Stimulated activated naive CD8-positive, alpha-beta T cell treated with anti-CD3 and anti-CD28 coated beads, Interleukin-15, Interleukin-2, amounts not matched to agents 100 ng/mL and 50 ng/mL, for 24 hours (primary cell): Measurements from ENCODE around the gene DENND2A.
"Not testable (repeated sequence)": the region's sequence is repeated elsewhere in the genome, so short reads cannot be mapped to it uniquely, and the experiment has no call there.

Source experiments
- H3K27ac Mint-ChIP-seq: one replicate; pipeline ENCODE4 v1.8.0; 2021; ENCODE audit warnings: mild to moderate bottlenecking, mixed read lengths
- H3K27me3 Mint-ChIP-seq: one replicate; pipeline ENCODE4 v1.8.0; 2021; ENCODE audit warnings: mixed read lengths
- H3K36me3 Mint-ChIP-seq: one replicate; pipeline ENCODE4 v1.8.0; 2021; ENCODE audit warnings: low read depth, mixed read lengths
- H3K4me1 Mint-ChIP-seq: one replicate; pipeline ENCODE4 v1.8.0; 2021; ENCODE audit warnings: low read depth, mixed read lengths
- H3K4me3 Mint-ChIP-seq: one replicate; pipeline ENCODE4 v1.8.0; 2021; ENCODE audit warnings: mild to moderate bottlenecking, mixed read lengths
- H3K9me3 Mint-ChIP-seq: one replicate; pipeline ENCODE4 v1.8.0; 2021; ENCODE audit warnings: mixed read lengths

Gene DENND2A

DNA sequence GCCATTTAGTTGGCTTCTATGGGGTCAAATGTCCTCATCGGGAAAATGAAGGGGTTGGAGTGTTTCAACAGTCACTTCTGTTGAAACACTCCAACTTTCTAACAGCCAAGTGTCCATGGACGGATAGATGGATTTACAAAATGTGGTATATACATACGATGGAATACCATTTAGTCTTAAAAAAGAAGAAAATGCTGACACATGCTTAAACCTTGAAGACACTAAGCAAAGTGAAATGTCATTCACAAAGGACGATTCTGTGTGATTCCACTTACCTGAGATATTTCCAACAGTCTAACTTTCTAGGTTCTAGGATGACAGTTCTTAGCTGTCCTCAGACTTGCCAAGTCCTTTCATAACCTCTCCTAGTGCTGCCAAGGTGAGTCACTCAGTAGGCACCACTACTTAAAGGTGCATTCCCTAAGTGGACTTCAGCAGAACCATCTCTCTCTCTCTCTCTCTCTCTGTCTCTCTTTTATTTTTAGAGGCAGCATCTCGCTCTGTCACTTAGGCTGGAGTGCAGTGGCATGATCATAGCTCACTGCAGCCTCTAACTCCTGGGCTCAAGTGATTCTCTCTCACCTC lies 69.0 kb downstream of the DENND2A start:
- Mint-ChIP-seq H3K27me3 (peaks cover 13% of the 10 kb centered on the region), H3K27ac (no peak overlapping the region), H3K4me1 (no peaks in the 10 kb centered on the region), H3K4me3 (no peak overlapping the region), H3K36me3 (no peaks in the 10 kb centered on the region), H3K9me3 (no peaks in the 10 kb centered on the region)

DNA sequence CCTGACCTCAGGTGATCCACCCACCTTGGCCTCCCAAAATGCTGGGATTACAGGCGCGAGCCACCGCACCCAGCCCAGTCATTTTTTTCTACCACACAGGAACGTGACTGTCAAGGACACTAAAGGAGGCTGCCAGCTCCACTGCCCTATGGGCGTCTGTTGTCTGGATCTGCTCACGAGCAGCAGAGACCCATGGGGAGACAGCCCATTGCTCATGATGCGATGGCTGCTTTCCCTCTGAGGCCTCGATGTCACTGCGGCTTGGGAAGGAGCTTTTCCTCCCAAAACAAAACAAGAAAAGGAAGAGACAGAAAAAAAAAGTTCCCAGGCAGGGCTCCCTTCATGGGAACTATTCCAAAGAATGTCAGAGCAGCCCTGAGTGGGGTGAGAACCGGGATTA lies 70.5 kb downstream of the DENND2A start:
- Mint-ChIP-seq H3K4me3 (no peak overlapping the region), H3K9me3 (no peaks in the 10 kb centered on the region), H3K4me1 (no peaks in the 10 kb centered on the region), H3K27ac (no peak overlapping the region), H3K36me3 (no peaks in the 10 kb centered on the region), H3K27me3 (peaks cover 10% of the 10 kb centered on the region)

DNA sequence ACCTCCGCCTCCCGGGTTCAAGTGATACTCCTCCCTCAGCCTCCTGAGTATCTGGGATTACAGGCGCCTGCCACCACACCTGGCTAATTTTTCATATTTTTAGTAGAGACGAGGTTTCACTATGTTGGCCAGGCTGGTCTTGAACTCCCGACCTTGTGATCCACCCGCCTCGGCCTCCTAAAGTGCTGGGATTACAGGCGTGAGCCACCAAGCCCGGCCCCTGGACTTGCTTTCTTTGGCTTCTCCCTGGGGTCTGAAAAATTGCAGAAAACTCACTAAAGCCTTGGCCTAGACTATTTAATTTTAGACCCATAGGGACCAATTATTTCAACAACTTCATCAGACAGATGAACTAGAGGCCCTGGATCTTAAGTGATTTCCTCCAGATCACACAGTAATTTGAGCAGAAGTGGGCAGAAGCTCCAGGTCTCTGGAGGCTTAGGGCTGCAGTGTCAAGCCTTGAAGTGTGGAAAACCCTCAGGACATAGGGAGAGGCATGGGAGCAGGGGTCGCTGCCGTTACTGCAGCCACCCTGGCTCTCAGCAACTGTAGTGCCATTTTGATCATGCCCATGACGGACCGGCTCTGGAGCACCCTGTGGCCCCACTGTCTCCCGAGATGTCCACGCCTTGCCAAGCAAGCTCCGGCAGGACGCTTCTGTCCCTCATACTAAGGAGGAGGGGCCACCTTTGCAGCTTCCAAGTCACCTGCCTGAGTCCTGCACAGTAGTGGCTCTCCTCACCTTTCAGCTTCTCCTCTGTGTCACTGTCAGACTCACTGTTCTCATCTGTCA lies 72.4 kb downstream of the DENND2A start:
- no peak overlapping the region for H3K27ac Mint-ChIP-seq
- no peaks in the 10 kb centered on the region for H3K9me3 Mint-ChIP-seq
- H3K27me3 Mint-ChIP-seq, result peaks cover 4% of the 10 kb centered on the region

DNA sequence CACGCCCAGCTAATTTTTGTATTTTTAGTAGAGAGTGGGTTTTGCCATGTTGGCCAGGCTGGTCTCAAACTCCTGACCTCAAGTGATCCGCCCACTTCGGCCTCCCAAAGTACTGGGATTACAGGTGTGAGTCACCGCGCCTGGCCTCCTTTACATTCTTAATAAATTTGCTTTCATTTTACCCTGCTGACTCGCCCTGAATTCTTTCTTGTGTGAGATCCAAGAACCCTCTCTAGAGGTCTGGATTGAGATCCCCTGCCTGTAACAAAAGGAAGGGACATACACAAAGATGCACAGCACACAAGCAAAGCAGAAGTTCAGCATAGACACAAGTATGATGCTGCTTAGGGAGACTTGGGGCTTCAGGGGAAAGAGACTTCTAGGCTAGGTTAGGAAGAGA lies 74.4 kb downstream of the DENND2A start:
- not testable (repeated sequence) for H3K27me3 Mint-ChIP-seq, H3K27ac Mint-ChIP-seq, H3K4me1 Mint-ChIP-seq, H3K9me3 Mint-ChIP-seq, H3K4me3 Mint-ChIP-seq, H3K36me3 Mint-ChIP-seq

More for the DNA sequence above, 72.4 kb downstream of the DENND2A start:
- no peak overlapping the region for H3K4me3 Mint-ChIP-seq
- no peaks in the 10 kb centered on the region for H3K36me3 Mint-ChIP-seq
- H3K4me1 Mint-ChIP-seq, result no peaks in the 10 kb centered on the region

DNA sequence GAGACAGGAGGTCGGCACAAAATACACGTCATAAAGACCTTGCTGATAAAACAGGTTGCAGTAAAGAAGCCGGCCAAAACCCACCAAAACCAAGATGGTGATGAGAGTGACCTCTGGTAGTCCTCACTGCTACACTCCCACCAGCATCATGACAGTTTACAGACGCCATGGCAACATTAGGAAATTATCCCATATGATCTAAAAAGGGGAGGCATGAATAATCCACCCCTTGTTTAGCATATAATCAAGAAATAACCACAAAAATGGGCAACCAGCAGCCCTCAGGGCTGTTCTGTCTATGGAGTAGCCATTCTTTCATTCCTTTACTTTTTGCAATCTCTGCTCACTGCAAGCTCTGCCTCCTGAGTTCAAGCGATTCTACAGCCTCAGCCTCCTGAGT lies 74.9 kb downstream of the DENND2A start:
- H3K4me1 Mint-ChIP-seq, H3K36me3 Mint-ChIP-seq, H3K4me3 Mint-ChIP-seq, H3K27ac Mint-ChIP-seq, H3K27me3 Mint-ChIP-seq, H3K9me3 Mint-ChIP-seq: not testable (repeated sequence)

DNA sequence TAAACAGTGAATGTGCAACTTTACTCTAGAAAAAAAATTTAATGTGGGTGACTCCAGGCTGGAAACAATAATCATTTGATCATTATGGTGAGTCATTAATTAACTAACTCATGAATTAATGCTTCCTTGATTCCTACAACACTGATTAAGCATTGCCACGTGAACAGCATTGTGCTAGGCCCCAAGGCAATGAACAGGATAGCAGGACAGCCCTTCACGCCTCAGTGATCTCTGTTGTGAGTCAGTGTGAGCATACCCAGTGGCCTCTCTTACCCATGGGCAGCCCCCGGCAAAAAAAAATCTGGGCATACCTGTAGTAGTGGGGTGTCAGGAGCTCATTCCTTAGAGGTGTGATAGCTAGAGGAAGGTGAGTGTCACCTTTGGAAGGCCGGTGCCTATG lies 76.0 kb downstream of the DENND2A start:
- no peak overlapping the region for H3K4me3 Mint-ChIP-seq
- H3K9me3 Mint-ChIP-seq, result no peaks in the 10 kb centered on the region
- no peak overlapping the region for H3K27ac Mint-ChIP-seq
- no peaks in the 10 kb centered on the region for H3K4me1 Mint-ChIP-seq
- no peaks in the 10 kb centered on the region for H3K36me3 Mint-ChIP-seq
- H3K27me3 Mint-ChIP-seq, result peaks cover 3% of the 10 kb centered on the region

DNA sequence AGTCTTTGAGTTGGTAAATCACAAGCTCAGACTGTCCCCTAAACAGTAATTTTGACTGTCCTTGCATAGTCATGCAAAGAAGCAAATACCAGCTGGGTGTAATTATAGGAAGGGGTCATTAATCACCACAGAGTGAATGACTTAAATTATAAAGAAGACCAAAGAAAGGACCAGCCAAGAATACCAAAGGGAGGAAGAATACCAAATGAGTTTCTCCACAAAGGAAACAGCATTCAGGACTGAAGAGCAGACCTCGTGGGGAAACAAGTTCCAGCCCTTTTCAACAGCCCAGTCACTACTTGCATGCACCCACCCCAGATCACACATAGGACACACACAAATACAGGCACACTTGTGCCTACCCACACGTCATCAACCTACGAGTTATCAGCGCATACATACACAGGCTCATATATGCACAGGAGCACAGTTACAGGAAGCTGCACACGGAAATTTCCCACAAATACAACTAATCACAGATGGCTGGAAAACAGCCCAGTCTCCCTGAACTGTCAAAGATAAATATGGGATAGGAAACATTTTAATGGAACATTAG lies 77.6 kb downstream of the DENND2A start:
- Mint-ChIP-seq H3K4me3 (no peak overlapping the region), H3K27me3 (peaks cover 3% of the 10 kb centered on the region), H3K4me1 (no peaks in the 10 kb centered on the region), H3K27ac (no peak overlapping the region), H3K9me3 (no peaks in the 10 kb centered on the region), H3K36me3 (no peaks in the 10 kb centered on the region)

DNA sequence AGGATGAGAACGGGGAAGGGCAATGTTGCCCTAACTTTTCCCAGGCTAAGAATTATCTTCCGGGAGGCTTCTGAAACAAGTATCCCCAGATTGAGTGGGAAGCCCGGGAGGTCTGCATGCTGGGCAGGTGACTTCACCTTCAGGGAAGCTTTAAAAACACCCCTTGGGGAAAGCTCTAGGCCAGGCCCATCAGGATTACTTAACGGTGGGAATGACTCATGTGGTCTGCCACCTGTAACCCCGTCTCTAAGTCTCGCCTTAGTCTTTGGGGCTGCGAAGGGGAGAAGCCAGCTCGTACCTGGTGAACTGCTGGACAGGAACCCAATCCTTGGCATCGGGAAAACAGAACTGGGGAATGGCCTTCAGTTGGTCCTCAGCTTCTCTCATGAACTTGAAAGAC lies 81.2 kb downstream of the DENND2A start:
- peaks cover 3% of the 10 kb centered on the region for H3K27me3 Mint-ChIP-seq
- no peaks in the 10 kb centered on the region for H3K4me1 Mint-ChIP-seq
- no peak overlapping the region for H3K4me3 Mint-ChIP-seq
- H3K27ac Mint-ChIP-seq, result no peak overlapping the region
- H3K9me3 Mint-ChIP-seq, result no peaks in the 10 kb centered on the region
- no peaks in the 10 kb centered on the region for H3K36me3 Mint-ChIP-seq

DNA sequence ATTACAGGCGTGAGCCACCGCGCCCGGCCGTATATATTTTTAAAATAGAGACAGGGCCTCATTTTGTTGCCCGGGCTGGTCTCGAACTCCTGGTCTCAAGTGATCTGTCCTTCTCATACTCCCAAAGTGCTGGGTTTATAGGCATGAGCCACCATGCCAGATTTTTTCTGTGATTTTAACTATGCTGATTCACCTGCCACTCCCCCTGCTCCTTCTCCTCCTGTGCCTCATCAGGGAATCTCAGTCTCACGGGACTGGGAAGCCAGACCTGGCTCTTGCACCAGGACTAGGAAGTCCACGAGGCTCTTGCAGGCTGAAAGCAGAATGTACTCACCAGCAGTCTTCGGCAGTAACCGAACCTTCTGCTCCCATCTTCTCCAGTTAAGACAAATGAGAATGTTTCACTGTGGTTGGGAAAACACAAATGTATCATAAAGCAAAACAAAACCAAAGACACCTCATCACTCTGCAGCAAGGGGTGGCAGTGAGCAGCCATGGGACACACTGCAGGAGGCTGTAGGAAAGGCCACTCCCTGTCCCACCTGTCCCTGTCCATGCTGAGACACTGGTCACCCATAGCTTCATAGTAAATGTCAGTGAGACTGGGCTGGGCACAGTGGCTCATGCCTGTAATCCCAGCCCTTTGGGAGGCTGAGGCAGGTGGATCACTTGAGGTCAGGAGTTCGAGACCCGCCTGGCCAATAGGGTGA lies 82.6 kb downstream of the DENND2A start:
- Mint-ChIP-seq H3K27me3 (peaks cover 3% of the 10 kb centered on the region), H3K4me3 (no peak overlapping the region), H3K27ac (no peak overlapping the region), H3K9me3 (no peaks in the 10 kb centered on the region), H3K36me3 (no peaks in the 10 kb centered on the region), H3K4me1 (no peaks in the 10 kb centered on the region)

DNA sequence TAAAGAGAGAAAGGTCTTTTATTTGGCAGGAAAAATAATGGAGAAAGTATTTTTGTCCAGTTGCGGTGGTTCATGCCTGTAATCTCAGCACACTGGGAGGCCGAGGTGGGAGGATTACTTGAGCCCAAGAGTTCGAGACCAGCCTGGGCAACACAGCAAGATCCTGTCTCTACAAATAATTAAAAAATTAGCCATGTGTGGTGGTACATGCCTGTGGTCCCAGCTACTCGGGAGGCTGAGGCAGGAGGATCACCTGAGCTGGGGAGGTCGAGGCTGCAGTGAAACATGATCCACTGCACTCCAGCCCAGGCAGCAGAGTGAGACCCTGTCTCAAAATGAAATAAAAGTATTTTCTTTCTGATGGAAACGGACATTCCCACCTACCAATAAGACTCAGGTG lies 83.5 kb downstream of the DENND2A start:
- no peaks in the 10 kb centered on the region for H3K36me3 Mint-ChIP-seq
- H3K9me3 Mint-ChIP-seq, result no peaks in the 10 kb centered on the region
- H3K27me3 Mint-ChIP-seq, result no peaks in the 10 kb centered on the region
- no peak overlapping the region for H3K4me3 Mint-ChIP-seq
- no peak overlapping the region for H3K27ac Mint-ChIP-seq
- no peaks in the 10 kb centered on the region for H3K4me1 Mint-ChIP-seq

DNA sequence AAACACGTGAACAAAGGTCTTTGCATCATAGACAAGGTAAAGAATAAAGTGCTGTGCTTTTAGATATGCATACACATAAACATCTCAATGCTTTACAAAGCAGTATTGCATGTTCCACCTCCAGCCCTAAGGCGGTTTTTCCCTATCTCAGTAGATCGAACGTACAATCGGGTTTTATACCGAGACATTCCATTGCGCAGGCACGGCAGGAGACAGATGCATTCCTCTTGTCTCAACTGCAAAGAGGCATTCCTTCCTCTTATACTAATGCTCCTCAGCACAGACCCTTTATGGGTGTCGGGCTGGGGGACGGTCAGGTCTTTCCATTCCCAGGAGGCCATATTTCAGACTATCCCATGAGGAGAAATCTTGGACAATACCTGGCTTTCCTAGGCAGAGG lies 87.4 kb downstream of the DENND2A start:
- not testable (repeated sequence) for H3K36me3 Mint-ChIP-seq, H3K27me3 Mint-ChIP-seq, H3K4me3 Mint-ChIP-seq, H3K27ac Mint-ChIP-seq, H3K4me1 Mint-ChIP-seq, H3K9me3 Mint-ChIP-seq

DNA sequence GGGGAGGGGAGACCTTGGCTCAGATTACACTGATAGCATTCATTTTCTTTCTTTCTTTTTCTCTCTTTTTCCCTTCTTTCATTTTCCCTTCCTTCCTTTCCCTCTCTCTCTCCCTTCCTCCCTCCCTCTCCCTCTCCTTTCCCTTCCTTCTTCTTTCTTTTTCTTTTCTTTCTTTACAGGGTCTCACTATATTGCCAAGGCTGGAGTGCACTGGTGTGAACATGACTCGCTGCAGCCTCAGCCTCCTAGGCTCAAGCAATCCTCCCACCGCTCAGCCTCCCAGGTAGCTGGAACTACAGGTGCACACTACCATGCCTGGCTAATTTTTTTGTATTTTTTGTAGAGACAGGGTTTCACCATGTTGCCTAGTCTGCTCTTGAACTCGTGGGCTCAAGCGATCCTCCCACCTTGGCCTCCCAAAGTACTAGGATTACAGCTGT lies 88.4 kb downstream of the DENND2A start:
- Mint-ChIP-seq H3K27me3 (peaks cover 3% of the 10 kb centered on the region), H3K4me1 (no peaks in the 10 kb centered on the region)

DNA sequence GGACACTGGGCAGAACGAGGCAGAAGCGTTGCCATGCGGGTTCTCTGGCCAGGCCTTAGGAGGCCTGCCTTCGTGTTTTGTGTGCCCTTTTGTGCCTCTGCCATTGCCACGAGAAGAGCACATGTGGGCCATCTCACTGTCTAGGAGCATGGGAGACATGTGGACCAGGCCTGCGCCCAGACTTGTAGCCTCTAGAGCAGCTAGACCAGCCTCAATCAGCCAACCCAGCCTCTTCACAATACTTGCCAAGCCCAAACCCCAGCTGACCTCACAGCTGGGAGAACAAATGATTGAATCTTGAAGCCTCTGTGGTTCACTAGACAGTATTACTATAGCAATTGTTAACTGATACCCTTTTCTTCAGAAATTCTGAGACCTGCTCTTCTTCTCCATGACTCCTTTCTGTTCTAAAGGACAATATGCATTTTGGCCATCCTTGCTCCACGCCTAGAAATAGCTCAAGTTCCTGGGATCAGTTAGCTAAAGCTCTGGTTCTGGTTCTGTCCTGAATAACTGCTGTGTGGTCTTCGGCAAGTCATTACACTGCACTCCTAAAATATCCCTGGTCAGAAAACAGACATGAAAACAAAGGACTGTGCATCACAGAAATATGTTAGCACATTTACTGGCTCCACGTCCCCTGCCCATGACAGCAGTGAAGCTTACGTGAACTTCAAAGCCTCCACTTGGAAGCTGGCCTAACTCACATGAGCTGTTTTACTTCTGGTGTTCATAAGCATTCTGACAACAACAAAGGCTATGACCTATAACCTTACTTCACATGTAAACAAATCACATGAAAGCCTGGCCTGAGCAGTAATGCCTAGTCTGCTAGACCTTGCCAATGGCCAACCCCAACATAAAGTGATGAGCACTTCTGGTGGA lies 89.0 kb downstream of the DENND2A start:
- H3K4me3 Mint-ChIP-seq, result no peak overlapping the region
- no peaks in the 10 kb centered on the region for H3K9me3 Mint-ChIP-seq

More for the DNA sequence above, 88.4 kb downstream of the DENND2A start:
- no peak overlapping the region for H3K4me3 Mint-ChIP-seq
- no peak overlapping the region for H3K27ac Mint-ChIP-seq
- no peaks in the 10 kb centered on the region for H3K9me3 Mint-ChIP-seq
- no peaks in the 10 kb centered on the region for H3K36me3 Mint-ChIP-seq

DNA sequence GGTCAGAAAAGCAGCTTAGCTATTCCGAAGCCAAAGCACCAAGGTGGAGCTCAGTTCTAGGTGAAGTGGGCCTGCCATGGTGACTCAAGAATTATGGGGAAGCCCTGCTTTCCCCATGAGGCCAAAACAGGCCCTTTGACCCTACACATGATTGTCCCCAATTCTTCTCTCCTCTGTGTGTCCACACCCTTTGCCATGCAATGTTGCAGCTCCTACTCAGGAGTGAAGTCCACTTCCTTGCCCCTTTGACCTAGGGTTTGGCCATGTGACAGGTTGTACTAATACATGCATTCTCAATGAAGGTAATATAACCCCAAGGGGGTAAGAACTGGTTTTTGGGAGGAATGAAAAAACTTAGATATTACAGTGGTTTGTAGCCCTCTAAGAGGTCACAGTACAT lies 93.7 kb downstream of the DENND2A start:
- Mint-ChIP-seq H3K27ac (no peak overlapping the region), H3K27me3 (peaks cover 7% of the 10 kb centered on the region), H3K4me1 (no peaks in the 10 kb centered on the region), H3K36me3 (no peaks in the 10 kb centered on the region), H3K4me3 (no peak overlapping the region), H3K9me3 (no peaks in the 10 kb centered on the region)

More for the DNA sequence above, 89.0 kb downstream of the DENND2A start:
- no peaks in the 10 kb centered on the region for H3K4me1 Mint-ChIP-seq
- H3K27me3 Mint-ChIP-seq, result peaks cover 3% of the 10 kb centered on the region
- no peaks in the 10 kb centered on the region for H3K36me3 Mint-ChIP-seq
- H3K27ac Mint-ChIP-seq, result no peak overlapping the region
